Left colon (tissue), 2 donors: ENCODE data around the gene MED16. TPM values are rescaled to one million over a fixed set of nuclear protein-coding genes. Genes with fewer than 3 reads are reported as not detected.

Experiments
- ATAC-seq: fragments of 200-7000 bp; cut with Tn5 transposase; one replicate; pipeline ENCODE4 v1.9.1; 2020; ENCODE audit warnings: mild to moderate bottlenecking, moderate library complexity
- DNase-seq, 2 donors: peaks; one replicate each; pipeline ENCODE4 v3.0.0-alpha.2; 2020
- intact Hi-C, 2 donors: fragments of 100-400 bp; cut with DNase I in 1 of 2; cut with micrococcal nuclease in 1 of 2; formaldehyde crosslinking; loops; one replicate each; pipeline versions ENCODE4 v1.11.2 to v1.14.0; 2022; cut with DNase I, micrococcal nuclease
- total RNA-seq, 2 donors: library from RNA; stranded (reverse); fragmentation: NEBNext Ultra II Directional; extraction: Animal tissue kit (Norgen Biotek cat#: 25700); gene quantifications; one replicate each; pipeline ENCODE4 v1.2.1, GENCODE V29; 2021
- donor health status: DM: no; HTN: no; CAD: no.
- donor health status: DM: yes; HTN: yes; CAD: no.

MED16 gene
- total RNA-seq, 2 donors from 2014 or later = 63.1 to 70.6 TPM

DNA sequence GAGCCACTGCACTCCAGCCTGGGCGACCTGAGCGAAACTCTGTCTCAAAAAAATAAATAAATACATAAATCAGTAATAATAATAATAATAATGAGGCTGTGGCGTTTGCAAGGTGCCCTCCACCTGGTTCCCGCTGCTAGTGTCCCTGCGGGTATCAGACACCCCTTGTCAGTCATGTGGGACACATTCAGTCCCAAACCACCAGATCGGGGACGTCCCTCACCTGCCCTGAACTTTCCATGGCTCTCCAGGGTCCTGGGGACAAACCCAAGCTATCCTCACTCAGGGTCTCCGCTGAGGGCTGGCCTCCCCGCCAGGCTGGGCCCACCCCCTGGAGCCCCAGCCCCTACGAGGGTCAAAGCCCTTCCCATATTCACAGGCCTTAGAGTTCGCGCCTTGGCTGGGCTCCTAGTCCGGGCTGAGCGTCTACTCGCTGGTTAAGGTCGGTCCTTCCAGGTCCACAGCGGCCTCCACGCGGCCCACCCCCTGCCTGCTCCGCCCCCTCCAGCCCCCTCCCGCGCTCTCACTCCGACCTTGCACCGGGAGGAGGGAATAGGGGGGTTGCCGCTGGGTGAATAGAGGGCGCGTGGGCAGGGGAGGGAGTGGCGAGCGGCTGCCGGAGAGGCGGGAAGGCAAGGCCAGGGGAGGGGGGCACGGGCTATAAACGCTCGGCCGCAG, 23.8 kb upstream of the MED16 start:
- DNase-seq = no peak
- intact Hi-C loops = loop anchor here in 1 of 2 donors (5.0 kb wide), 1 partner anchor 54 kb away; no protein-coding TSS in a partner anchor
- ATAC-seq = no peak

DNA sequence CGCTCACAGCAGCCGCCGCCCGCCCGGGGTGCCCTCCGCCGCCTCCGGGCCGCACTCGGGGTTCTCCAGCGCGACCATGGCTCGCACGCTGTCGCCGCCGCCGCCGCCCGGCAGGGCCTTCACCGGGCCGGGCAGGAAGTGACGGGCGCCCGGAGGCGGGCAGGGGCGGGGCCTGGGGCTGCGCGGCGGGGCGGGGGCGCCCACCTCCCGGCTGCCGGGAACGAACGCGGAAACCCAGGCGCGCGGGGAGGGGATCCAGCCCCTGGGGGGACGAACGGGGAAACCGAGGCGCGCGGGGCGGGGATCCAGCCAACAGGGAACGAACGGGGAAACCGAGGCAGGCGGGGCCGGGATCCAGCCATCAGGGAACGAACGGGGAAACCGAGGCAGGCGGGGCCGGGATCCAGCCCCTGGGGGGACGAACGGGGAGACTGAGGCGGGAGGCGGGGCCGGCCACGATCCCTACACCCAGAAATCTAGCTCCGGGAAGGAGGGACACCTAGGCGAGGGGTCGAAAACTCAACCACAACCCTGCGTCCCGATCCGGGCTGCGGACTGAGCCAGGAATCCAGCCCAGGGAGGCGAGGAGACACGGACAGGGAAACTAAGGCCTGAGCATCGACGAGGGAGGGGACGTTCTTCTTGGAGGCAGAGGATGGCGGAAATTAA, 20.2 kb upstream of the MED16 start, which contains the start of gene R3HDM4:
Gene R3HDM4, minus strand, starts transcription at position 140 of the 669 bp plus-strand sequence. Its CDS starts 62 bp downstream, at position 78.
- ATAC-seq (peak; percentile 64), DNase-seq (peak; percentile 77 to 88)
- intact Hi-C loops = no loop called here

DNA sequence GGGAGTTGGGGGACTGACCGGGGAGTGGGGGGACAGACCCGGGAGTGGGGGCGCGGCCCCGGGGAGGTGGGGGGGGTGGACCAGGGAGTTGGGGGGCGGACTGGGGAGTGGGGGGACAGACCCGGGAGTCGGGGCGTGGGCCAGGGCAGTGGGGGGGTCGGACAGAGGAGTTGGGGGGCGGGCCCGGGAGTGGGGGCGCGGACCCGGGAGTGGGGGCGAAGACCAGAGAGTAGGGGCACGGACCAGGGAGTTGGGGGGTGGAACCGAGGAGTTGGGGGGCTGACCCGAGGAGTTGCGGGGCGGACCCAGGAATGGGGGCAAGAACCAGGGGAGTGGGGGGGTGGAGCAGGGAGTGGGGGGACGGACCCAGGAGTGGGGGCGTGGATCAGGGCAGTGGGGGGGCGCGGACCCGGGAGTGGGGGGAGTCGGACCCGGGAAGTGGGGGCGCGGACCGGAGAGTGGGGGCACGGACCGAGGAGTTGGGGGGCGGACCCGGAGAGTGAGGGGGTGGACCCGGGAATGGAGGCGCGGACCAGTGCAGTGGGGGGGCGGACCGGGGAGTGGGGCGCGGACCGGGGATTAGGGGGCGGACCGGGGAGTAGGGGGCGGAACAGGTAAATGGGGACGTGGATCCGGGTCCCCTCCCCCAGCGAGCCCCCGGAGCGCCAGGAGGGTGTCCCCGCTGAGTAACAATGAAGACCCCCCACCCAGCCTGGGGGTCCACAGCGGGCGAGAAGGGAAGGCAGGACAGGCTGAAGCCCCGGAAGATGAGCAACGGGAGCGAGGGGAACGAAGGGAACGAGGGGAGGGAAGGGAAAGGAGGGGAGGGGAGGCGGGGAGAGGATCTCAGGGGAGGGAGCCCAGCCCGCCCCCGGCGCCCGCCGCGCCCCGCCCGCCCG, 19.4 kb upstream of the MED16 start:
- DNase-seq = peak in 1 of 2 donors; percentile 62
- intact Hi-C loops = no loop called here
- no peak for ATAC-seq

DNA sequence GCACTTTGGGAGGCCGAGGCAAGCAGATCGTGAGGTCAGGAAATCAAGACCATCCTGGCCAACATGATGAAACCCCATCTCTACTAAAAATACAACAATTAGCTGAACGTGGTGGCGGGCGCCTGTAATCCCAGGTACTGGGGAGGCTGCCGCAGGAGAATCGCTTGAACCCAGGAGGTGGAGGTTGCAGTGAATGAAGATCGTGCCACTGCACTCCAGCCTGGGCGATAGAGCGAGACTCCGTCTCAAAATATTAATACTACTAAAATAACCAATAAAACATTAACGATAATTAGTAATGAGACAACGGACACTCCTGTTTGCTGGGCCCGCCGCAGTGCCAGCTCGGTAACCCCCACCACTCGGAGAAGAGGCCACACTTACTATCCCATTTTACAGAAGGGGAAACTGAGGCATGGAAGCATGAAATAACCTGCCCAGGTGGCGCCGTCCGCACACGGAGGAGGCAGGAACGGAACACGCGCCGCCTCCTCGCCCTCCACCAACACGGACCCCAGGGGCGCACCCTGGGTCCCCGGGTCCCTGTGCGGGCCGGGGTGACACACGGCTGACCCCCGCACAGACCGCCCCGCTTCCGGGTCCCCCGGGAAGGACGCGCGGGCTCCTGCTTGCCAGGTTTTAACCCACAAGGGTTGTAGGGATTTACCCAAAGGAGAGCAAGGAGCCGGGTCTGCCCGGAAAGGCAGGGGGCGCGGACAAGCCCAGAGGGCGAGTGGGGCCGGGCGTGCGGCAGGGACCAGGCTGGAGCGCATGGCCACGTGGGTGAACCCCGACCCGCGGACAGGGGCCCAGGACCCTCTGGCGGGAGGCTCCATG, 18.4 kb upstream of the MED16 start:
- ATAC-seq (no peak), DNase-seq (no peak)
- intact Hi-C loops = no loop called here

DNA sequence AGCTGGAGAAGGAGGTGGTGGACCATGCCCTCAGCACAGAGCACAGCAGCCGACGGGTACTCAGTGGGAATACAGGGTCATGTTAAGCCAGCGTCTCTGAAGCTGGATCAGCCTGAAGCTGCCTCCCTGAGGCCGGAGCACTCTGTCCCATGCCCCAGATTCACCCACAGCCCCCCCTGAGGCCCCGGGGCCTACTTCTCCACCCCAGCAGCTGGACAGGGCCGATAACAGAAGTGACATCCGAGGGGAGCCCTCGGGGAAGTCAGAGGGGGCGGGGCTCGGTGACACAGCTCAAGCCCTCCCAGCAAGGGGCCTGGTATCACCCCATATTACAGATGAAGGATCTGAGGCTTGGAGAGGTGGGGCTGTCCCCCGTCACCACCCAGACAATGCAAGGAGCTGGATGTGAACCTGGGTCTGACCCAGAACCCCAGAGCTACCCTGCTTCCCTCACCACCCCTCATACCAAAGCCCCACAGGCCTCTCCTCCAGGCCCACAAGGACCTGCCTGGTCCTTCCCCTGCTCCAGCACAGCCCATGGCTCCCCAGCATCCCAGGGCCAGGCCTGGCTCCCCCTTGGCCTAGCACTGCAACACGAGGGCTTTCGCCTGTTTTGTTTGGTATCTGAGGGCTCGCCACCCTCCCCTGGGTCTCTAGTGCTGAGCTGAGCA, 14.3 kb upstream of the MED16 start:
- peak in 1 of 2 donors; percentile 52 for DNase-seq
- intact Hi-C loops = no loop called here
- no peak for ATAC-seq

DNA sequence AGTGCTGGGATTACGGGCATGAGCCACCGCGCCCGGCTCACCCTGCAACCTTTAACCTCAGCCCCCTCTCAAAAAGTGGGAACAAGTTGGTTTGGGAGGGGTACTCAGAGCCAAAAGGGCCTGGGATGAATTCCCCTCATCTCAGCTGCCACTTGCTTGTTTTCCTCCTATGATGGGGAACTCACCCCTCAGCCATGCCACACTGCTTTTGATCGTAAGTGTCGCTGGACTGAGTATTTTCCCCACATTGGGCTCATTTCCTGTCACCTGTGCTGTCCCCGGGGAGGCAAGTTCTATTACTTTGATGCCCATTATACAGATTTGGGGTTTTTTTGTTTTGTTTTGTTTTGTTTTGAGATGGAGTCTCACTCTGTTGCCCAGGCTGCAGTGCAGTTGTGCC, 13.5 kb upstream of the MED16 start:
- intact Hi-C loops = no loop called here
- DNase-seq (no peak), ATAC-seq (no peak)

DNA sequence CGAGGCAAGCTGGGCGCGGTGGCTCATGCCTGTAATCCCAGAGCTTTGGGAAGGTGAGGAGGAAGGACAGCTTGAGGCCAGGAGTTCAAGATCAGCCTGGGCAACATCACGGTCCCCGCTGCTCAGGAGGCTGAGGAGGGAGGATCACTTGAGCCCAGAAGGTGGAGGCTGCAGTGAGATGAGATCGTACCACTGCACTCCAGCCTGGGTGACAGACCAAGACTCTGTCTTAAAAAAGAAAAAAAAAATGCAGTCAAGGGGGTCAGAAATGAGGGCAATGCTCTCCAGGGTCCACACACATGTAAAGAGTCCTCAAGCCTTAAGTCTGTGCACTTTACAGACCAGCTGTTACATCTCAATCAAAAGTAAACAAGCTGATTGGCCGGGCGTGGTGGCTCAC, 11.6 kb upstream of the MED16 start:
- no peak for ATAC-seq
- DNase-seq = no peak
- intact Hi-C loops = no loop called here

DNA sequence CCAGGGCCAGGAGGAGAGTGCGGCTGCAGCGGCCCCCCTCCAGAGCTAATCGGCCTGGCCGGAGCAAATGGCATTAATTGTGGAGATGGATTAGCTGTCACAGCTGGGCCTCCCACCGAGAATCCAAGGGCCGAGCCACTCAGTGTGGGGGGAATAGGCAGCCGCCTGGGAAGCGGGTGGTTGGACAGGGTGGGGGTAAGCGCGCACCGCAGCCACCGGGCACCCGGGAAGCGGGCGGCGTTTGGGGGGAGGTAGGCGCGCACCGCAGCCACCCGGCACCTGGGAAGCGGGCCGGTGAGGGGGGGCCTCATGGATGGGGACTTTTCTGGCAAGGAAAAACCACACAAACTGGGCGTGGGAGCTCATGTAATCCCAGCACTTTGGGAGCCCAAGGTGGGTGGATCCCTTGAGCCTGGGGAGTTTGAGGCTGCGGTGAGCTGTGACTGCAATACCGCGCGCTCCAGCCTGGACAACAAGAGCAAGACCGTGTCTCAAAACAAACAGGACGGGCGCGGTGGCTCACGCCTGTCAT, 10.3 kb upstream of the MED16 start:
- no peak for DNase-seq
- ATAC-seq = no peak
- intact Hi-C loops = no loop called here

DNA sequence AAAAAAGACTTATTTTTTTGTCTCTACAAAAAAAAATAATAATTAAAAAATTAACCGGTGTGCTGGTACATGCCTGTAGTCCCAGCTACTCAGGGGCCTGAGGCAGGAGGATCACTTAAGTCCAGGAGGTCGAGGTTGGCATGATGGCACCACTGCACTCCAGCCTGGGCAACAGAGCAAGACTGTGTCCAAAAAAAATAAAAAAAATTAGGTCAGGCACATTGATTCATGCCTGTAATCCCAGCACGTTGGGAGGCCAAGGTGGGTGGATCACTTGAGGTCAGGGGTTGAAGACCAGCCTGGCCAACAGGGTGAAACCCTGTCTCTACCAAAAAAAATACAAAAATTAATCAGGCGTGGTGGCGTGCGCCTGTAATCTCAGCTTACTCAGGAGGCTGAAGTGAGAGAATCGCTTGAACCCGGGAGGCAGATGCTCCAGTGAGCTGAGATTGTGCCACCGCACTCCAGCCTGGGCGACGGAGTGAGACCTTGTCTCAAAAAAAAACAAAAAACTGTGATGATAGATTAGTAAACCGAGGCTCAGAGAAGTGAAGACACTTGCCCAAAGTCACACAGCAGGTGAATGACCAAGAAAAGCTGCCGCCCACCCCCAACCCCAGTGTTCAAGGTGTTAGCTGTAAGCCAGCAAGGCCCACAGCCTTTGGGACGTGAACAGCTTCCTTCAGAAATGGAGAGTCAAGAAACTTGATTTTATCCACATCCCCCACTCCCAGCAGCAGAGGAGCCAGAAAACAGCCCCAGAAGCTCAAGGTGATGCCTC, 9.6 kb upstream of the MED16 start:
- intact Hi-C loops = no loop called here
- DNase-seq (no peak), ATAC-seq (no peak)

DNA sequence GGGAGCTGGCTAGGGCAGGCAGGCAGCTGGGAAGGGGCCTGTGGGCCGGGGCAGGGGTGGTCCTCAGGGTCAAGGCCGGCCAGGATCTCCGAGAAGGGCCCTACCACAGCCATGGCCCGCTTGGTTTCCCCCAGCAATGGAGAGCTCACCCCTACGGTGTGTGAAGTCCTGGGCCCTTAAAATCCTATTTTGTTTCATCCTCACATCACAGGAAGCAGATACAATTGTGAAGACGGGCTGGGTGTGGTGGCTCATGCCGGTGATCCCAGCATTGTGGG, 9.0 kb upstream of the MED16 start:
- DNase-seq (no peak), ATAC-seq (no peak)
- intact Hi-C loops = no loop called here

DNA sequence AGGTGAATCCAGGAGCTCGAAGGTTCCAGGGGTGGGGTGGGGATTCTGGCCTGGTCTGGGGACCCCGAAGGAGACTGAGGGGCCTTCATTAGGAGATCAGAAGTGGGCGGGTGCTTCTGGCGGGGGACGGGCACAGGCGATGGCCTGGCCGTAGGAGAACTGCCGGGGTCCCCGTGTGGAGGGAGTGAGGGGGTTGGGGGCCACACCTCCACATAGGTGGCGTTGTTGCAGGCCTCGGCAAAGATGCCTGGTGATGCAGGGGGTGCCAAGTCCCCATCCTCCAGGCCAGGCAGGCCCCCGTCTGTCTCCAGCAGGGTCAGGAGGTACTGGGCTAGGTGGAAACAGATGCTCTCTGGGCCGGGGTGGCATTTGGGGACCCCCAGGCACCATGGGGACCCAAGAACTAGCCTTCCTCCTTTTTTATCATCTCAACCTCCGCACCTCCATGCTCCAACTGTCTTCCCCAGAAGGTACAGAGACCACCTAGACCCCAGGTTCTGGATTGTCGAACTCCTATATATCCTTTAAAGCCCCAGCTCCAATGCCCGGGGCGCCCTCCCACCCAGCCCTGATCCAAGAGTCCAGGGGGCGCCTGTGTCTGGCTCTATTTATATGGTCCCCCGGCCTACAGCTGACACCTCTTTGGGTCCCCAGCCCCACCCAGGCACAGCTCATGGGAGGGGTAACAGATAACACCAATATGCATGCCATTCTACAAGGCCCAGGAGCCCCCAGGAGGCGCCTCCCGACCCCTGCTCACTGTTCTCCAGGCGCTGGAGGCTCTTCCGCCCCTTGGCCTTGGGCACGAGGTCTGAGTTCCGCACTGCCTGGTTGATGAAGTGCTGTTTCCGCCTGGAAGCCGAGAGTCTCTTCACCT, 8.5 kb upstream of the MED16 start:
- intact Hi-C loops = no loop called here
- ATAC-seq (no peak), DNase-seq (no peak)

DNA sequence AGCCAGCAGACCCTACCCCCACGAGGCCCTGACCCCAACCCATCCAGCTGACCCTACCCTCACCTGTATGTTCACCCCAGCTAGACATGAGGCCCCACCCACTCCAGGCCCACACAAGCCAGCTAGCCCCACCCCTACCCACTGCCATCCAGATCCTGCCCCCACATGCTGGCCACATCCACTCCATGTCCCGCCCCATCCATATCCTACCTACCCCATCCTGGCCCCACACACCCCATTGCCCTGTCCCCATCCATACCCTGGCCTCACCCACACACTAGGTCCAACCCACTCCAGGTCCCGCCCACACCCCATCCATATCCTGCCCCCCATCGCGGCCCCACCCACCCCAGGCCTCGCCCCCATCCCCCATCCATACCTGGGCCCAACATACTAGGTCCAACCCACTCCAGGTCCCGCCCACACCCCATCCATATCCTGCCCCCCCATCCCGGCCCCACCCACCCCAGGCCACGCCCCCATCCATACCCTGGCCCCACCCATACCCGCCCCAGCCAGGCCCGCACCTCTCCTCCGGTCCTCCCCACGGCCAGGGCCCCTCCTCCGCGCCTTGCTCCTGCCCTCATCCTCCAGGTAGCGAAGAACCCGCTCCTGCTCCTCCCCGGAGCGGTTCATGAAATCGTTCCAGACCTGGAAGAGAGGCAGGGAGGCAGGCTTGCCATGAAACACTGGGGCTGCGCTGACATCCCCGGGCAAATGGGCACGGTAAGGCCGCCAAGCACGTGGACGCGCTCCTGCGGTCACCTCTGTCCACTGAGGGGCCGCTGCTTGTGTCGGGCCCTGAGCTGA, 7.5 kb upstream of the MED16 start:
- intact Hi-C loops = no loop called here
- DNase-seq = peak in 1 of 2 donors; percentile 55
- peak; percentile 77 for ATAC-seq

DNA sequence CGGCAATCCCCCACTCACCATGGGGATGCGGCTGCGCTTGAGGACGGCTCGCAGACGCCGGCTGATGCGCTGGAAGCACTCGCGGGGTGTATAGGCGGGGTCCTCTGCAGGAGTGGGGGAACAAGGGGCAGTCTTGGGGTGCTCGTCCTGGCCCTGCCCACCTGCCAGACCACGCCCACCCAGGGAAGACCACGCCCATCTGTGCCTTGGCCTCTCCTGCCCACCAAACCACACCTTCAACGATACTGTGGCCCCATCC, 7.0 kb upstream of the MED16 start:
- intact Hi-C loops = no loop called here
- no peak for DNase-seq
- ATAC-seq = no peak

DNA sequence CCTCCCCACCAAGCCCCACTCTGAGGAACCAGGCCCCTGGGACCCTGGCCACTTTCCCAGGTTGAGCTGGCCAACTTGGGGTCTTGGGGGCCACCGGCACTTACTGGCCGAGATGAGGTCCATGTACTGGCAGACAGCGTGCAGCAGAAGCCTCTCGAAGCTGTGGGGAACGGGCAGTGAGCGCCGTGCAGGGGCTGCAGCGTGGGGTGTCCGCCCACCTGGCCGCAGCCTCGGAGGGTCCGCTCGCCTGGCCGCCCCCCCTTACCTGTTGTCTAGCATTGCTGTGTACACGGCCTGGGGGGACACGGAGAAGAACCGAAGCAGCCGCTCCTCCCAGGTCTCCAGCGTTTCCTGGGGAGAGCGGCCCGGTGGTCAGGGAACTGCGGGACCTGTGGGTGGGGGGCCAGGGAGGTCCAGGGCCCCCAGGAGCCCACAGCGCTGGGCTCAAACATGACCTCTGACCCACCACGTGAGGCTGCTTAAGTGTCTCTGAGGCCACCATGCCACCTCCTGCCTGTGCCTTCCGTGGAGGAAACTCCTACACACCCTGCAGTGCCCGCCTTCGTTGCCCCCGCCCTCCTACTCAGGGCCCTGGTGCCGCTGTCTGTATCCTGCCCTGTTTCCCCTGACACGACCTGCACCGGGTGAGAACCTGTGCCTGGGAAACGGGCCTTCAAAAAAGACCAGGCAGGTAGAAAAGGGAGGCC, 6.5 kb upstream of the MED16 start:
- no peak for DNase-seq
- ATAC-seq = no peak
- intact Hi-C loops = no loop called here

DNA sequence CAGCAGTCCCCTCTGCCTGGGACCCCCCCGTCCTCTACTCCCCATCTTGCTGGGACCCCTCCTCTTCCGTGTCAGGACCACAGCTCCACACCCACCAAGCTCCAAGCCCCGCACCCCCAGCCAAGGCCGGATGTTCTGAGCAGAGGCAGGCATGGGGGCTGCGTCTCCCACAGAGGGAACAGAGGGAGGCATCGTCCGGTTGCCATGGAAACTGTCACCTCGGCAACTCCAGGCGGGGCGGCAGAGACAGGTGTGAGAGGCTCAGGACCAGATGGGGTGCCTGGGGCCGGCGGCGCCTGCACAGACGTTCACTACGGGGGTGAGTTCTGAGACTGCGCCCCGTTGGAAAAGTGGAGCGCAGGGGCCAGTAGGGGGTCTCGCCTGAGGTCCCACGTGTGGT, 5.7 kb upstream of the MED16 start:
- ATAC-seq (no peak), DNase-seq (no peak)
- intact Hi-C loops = no loop called here
